NCI-H2196 treated with DMSO at 0.1 percent for 48 hours (cell line): ENCODE results near the gene CDC26.
A peak's percentile ranks its signal among the peaks of the same experiment; 100 is the strongest.
"Not testable (repeated sequence)": the region's sequence is repeated elsewhere in the genome, so short reads cannot be mapped to it uniquely, and the experiment has no call there.

ENCODE experiments used
- DNase-seq: peaks from one replicate; lab custom pipeline; 2025; ENCODE audit not compliant: unreplicated experiment; lab: John Stamatoyannopoulos, UW

CDC26 gene

DNA sequence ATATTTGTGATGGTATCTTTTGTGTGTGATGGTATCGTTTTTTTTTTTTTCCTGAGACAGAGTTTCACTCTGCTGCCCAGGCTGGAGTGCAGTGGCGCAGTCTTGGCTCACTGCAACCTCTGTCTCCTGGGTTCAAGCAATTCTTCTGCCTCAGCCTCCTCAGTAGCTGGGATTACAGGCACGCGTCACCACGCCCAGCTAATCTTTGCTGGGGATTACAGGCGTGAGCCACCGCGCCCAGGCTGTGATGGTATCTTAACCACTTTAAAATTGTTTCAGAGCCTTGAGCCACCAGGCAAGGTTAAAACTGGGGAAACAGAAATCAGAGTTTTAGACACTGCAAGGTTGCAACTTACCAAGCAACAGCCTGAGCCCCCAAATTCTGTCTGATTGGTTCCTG lies 20.9 kb upstream of the CDC26 start:
- DNase-seq = not testable (repeated sequence)

DNA sequence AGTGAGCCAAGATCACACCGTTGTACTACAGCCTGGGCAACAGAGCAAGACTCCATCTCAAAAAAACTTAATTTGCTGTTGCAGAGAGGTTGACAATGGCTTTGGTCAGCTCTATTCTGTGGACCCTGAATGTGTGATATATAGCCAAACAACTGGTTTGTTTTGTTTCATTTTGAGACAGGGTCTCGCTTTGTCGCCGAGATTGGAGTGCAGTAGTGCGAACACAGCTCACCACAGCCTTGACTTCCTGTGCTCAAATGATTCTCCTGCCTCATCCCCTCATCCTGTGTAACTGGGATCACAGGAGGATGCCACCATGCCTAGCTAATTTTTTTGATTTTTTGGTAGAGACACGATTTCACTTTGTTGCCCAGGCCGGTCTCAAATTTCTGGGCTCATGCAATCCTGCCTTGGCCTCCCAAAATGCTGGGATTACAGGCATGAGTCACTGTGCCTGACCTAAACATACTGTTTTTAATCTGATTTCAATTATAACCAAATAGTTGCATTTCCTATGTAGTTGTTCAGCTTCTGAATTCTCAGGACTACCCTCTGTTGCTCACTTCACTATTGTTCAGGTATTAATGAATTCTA lies 18.0 kb upstream of the CDC26 start:
- DNase-seq = no peak

DNA sequence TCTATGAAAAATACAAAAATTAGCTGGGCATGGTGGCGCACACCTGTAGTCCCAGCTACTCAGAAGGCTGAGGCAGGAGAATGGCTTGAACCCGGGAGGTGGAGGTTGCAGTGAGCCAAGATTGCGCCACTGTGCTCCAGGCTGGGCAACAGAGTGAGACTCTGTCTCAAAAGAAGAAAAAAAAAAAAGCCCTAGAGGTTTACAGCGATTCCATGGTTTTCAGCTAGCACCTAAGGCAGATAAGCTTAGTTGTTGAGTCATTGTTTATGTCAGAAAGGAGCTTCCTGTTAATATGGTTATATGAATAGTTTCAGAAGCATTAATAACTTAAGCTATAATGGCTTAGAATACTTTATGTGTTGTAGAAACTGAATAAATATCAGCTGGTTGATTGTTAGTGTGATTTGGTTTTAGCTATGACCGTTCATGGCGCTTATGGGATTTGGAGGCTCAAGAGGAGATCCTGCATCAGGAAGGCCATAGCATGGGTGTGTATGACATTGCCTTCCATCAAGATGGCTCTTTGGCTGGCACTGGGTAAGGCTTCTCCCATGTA lies 14.8 kb upstream of the CDC26 start:
- DNase-seq = no peak

DNA sequence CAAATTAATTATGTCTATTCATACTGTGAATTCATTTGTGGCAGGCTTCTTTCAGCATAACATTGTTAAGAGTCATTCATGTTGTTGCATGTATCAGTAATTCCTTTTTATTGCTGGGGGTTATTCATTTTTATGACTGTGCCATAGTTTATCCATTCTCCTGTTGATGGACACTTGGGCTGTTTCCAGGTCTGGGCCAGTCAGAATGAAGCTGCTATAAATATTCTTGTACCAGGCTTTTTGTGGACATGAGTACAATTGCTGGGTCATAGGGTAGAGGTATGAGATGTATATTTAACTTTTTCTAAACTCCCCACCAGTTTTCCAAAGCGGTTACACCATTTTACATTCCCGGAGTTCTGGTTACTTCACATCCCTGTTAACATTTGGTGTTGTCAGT lies 13.7 kb upstream of the CDC26 start:
- no peak for DNase-seq

DNA sequence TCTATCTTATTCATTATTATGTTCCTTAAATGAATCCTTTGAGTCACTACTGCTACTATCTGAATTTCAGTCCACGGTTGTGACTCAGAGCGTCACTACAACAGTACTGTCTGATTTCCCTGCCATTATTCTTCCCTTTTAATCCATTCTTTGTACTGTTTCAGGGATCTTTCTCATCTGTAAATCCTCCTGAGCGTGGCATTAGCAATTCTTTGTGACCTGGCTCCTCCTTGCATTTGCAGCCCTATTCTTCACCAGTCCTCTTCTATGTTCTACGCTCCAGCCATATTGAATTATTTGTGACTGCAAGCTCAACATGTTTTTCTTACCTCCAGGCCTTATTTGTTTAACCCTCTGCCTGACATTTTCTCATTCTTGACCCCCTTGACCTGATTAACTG lies 6.0 kb upstream of the CDC26 start:
- no peak for DNase-seq

DNA sequence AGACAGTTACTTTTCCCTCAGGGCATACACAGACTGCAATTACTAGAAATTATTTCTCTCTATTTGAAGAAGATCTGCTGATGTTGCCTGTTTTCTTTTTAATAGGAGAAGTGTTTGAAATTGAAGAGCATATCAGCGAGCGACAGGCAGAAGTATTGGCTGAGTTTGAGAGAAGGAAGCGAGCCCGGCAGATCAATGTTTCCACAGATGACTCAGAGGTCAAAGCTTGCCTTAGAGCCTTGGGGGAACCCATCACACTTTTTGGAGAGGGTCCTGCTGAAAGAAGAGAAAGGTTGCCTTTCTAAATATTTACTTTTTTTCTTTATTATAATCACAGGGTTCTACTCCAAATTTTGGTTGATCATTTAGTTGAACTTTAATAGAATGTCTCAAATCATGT lies 3.5 kb upstream of the CDC26 start:
- no peak for DNase-seq

DNA sequence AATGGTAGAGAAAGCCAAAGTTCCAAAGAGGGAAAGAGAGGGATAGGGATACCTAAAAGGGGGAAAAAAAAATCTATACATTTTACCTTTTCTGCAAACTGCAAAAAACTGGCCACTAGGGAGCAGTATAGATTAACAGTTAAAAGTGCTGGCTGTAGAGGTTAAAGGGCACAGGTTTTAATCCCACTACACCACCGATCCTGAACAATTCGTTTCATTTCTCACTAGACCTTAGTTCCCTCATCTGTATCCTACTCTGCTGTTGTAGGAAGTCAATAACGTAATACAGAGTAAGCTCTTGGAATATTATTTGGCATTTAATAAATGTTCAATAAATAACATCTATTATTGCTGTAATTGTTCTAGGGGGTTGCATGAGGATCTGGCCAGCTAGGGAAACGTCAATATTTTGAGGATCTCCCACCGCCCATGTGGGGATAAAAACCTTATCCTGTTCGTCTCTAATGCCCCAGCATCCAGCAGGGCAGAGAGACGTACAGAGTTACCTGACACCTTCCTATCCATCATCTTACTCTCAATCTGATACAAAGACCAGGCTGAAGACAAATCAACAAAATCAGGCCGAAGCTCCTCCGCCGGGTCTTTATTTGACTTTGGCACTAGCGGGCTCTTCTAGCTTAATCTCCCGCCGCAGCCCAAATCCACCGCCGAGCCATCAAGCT lies 757 bp downstream of the CDC26 start:
- DNase-seq = peak; percentile 55

DNA sequence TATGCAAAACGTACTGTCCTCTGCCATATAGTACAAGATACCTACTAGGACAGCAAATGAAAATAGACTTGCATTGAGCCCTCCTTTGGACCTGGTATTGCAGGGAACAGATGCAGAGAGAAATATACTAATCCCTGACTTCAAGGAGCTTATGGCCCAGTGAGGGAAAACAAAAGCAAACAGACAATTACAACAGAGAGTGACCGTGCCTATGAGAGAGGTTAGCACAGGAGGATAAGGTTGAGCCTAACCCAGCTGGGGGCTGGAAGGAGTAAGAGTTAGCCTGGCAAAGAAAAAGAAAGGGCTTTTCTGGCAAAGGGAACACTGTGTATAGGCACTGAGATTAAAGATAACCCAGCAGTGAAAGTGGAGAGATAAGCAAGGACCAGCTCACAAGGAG lies 5.5 kb downstream of the CDC26 start:
- no peak for DNase-seq

DNA sequence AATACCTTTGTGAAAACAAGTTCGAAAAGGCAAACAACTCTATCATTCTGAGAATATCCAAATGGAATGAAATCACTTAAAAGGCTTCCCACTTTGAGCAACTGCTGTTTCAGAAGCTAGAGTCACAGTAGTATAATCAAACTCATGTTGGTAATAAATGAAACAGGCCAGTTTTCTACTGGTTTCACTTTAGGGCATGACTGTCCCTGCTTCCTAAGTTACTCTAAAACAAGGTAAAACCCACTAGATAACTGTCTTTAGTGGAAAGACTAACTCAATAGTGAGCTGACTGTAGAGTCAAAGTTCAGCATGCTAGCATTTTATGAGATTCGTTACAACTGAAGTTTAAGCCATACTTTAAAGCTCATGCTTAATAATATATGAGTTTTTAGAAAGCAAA lies 6.0 kb downstream of the CDC26 start:
- no peak for DNase-seq

DNA sequence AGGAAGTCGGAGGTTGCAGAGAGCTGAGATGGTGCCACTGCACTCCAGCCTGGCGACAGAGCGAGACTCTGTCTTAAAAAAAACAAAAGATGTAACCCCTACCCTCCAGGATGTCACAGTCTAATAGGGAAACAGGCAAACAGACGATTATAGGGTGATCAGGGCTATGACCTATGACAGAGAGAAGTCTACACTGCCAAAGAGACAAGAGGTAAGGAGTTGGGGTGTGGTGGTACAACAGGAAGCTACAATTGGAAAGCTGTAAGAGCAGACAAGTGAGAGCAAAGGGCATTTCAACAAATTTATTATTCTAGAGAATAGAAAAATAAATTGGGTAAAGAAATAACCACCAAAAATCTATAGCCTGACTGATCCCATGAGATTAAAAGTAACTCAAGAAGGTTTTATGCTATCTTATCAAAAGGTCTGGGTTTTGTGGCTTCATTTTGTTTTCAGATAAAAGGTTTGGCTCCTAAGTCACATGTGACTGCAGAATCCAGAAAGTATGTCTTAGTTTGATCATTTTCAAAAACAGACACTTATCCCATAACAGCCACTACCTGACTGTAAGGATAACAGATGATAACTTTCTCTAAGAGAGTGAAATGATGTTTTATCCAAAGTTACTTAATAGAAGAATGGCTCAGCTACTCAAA lies 7.3 kb downstream of the CDC26 start:
- no peak for DNase-seq

DNA sequence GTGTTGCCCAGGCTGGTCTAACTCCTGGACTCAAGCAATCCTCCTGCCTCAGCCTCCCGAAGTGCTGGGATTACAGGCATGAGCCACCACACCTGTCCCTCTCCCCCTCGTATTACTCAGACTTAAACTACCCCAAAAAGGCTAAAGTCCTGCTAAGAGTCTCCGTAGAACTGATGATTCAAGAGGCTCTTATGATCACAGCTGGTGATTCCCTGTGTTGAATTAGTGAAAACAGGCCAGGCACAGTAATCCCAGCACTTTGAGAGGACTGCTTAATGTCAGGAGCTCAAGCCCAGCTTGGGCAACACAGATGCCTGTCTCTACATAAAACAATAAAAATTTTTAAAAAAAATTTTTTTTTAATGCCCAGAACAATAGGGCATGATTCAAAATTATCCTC lies 9.2 kb downstream of the CDC26 start:
- DNase-seq = no peak

DNA sequence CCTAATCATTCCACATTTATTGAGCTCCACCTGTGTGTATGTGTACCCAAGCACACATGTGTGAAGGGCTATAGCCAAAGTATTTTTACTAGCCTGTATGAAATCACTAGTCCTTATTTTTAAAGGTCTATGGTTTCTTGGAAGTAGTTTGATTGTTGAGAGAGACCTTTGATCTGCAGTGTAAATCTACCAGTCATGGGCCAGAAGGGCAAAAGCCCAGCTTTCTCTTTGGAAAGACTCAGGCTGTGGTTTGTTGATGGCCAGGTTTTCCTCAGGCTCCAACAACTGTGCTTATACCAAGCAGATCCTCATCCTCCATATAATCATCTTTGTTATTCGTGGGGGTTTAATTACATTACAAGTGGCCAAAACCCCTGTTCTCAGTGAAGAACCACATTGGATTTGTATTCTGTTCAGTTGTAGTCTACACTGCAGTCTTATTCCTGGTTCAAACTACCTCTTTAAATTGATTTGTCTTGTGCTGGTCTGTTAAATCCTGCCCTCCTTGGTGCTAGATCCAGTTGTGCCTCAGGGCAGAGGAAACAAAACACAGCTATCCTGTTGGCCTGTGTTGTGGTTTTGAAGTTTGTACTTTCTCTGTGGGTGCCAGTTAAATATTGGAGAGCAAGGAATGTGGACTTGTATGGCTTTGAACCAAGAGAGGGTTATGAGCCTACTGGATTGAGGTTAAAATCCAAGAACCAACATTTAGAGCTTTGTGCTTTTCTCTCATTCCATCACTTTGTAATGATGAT lies 13.3 kb downstream of the CDC26 start:
- DNase-seq = no peak

DNA sequence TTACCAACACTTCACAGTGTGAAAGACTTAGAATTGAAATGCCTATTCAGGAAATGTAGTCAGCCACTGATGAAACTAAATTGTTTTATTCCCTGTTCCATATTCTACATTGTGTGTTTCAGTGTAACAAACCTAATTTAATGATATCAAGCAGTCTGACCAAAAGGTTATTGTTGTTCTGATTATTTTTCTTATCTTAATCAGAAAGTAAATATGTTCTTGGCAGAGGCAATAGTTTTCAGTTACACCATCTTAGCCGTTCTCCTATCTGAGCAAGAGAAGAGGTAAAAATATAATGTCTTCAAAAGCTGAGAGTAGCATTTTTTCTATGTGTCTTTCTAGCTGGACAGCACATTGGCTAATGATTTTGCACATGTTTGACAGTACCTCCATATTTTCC lies 17.1 kb downstream of the CDC26 start:
- peak; percentile 7 for DNase-seq

DNA sequence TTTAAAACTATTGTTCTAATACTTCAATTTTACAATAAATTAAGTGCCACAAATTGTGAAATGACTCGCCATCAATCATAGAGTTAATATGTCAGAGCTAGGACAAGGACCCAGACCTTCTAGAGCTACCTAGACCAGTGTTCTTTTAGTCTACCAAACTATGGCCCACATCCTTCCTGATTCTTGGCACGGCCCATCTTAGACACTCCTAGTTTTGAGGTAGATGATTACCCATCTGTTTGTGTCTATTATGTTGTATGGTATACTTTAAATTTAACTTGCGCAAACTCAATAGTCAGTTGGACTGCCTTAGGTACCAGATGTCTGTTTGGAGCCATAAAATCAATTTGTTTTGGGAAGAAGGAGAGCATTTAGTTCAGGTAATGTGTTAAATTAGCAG lies 17.5 kb downstream of the CDC26 start:
- DNase-seq = no peak

DNA sequence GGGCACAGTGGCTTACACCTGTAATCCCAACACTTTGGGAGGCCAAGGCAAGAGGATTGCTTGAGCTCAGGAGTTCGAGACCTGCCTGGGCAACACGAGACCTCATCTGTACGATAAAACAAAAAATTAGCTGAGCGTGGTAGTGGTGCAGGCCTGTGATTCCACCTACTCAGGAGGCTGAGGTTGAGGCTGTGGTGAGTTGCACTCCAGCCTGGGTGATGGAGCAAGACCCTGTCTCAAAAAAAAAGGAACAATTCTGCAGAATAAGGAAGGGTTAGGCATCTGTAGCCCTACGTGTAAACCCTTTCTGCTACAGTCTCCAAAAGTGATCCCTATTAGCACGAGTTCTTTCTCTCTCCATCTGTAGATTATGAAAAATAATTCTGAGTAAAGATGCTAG lies 19.9 kb downstream of the CDC26 start:
- DNase-seq = no peak

DNA sequence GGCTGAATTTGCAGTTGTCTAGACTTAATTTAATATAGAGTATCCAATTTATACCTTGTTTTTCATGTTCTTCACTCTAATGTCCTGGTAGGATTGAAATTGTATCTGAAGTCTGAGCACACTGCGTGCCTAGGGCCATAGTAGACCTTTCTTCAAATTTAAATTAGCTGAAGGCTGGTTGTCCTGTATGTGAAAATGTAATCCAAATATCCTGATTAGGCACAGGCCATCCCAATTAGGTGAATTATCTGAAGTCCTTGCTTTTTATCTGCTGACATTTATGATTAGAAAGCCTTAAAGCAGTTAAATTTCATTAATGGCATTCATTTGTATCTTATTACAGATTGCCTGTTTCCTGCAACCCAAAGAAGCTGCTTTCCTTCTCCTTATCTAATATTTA lies 20.4 kb downstream of the CDC26 start:
- no peak for DNase-seq

DNA sequence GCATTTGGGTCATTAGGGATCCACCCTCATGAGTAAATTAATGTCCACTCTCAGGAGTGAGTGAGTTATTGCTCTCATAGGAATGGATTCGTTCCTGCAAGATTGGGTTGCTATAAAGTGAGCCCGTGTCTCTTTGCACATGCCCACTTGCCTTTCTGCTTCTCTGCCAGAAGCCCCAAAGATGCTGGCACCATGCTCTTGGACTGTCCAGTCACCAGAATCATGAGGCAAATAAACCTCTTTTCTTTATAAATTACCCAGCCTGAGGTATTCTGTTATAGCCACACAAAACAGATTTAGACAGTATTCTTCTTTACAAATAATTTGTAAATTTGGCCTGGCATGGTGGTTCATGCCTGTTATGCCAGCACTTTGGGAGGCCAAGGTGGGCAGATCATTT lies 24.6 kb downstream of the CDC26 start:
- no peak for DNase-seq

DNA sequence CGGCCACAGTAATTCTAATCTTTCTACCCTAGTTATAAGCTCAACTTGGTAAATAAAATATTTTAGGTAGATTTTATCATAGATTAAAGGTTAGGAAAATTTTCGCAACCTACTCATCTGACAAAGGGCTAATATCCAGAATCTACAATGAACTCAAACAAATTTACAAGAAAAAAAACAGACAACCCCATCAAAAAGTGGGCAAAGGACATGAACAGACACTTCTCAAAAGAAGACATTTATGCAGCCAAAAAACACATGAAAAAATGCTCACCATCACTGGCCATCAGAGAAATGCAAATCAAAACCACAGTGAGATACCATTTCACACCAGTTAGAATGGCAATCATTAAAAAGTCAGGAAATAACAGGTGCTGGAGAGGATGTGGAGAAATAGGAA lies 25.7 kb downstream of the CDC26 start:
- not testable (repeated sequence) for DNase-seq

DNA sequence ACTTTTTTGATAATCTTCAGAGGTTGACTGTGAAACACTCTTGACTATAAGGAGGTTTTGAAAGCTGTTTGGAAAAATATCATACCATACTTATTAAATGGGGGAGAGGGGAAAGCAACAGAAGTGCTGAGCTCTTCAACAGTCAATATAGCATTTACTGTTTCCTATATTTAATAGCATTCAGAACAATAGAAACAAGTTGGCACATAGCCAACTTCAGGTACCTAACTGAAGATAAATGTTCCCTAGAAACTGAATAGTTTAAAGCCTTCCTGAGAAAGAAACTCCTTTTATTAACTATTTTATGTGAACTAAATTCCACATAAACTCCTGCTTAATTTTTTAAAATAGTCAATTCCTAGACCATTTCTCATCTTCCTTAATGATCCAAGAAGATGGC lies 27.7 kb downstream of the CDC26 start:
- DNase-seq = no peak

DNA sequence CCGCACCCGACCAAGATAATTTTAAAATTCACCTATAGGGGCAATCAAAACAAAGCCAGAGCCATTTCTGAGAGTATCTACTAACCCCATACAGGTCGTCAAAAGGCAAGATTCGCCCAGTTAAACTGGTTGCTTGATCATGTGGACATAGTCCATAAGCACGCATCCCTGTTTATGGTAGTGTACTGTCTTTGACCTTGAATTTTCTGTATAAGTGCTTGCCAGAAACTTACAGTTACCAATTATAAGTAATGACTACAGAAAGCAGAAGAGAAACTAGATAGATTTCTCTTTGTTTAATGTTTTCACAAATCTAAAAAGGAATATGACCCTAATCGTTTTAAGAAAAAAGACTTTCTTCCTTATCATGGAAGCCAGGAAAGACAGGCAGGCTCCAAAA lies 28.4 kb downstream of the CDC26 start:
- DNase-seq = no peak

DNA sequence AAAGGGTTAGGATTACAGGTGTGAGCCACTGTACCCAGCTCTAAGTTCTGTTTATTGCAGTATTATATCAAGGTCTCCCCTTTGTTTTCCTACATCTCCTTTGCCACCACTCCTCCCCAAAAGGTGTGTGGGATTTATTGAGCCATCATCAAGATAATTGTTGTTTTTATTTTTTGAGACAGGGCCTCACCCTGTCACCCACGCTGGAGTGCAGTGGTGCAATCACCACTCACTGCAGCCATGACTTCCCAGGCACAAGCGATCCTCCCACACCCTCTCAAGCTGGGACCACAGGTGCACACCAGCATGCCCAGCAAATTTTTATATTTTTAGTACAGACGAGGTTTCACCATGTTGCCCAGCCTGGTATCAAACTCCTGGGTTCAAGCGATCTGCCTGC lies 29.5 kb downstream of the CDC26 start:
- DNase-seq = no peak

DNA sequence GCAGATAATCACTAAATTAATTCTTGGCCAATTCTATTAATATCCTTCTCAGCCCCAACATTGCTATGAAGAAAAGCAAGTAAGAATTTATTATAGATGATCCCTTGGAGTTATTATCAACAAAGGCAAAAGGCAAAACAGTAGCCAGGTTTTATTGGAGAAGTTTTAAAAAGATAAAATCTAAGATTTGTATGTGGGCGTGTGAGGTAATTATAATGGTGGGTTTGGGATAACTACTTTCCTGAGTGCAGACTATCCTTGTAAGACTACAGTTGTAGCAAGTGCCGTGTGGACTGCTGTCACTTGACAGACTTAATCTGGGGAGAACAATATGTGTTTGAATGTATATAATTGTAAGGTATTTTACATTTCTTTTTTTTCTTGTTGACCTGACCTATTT lies 30.8 kb downstream of the CDC26 start:
- DNase-seq = no peak
